ENCODE measurements around the gene SGIP1. TPM values are rescaled to one million over a fixed set of nuclear protein-coding genes. Genes with fewer than 3 reads are reported as not detected.

SGIP1 gene
- total RNA-seq, 1 experiment from 2014 or later: 1.6 TPM

- H3K9me3 ChIP-seq (ENCODE audit: low read depth, low read length, poor library complexity, severe bottlenecking): no peaks in the 10 kb centered on the region
- TF ChIP-seq EZH2 (IDR thresholded peaks at IDR 0.05; ENCODE audit: borderline replicate concordance, low read depth, low read length, poor library complexity, severe bottlenecking): no peak
- TF ChIP-seq CTCF (conservative IDR thresholded peaks at IDR 0.05; ENCODE audit: low read depth, low read length): no peak
- no TSS peak for BruUV-seq (replicated peaks)
- H3K27me3 ChIP-seq (replicated peaks; ENCODE audit: insufficient read depth, low read depth, low read length, poor library complexity): no peaks in the 10 kb centered on the region
- H3K4me1 ChIP-seq (ENCODE audit: insufficient read depth, low read length, poor library complexity, severe bottlenecking): peaks cover 3% of the 10 kb centered on the region
- DNase-seq (ENCODE audit: low spot score): no peak
- H3K4me3 ChIP-seq (ENCODE audit: low read depth, low read length, poor library complexity, severe bottlenecking): no peak overlapping the region
- intact Hi-C loops (cut with micrococcal nuclease; ENCODE audit: unreplicated experiment): no loop called here
- POLR2A ChIA-PET (ENCODE audit: low non-redundant PET): no interaction called here
- CTCF ChIA-PET: no interaction called here
- H3K27ac ChIP-seq (ENCODE audit: low read depth, low read length, poor library complexity, severe bottlenecking): no peak overlapping the region
- no peaks in the 10 kb centered on the region for H3K36me3 ChIP-seq (ENCODE audit: insufficient read depth, low read length, poor library complexity, severe bottlenecking)
Observed at GRCh38 chr1:66497910-66498309, 36.0 kb upstream of the SGIP1 start.

GRCh38 chr1:66500301-66500700 lies 33.7 kb upstream of the SGIP1 start:
- Histone ChIP-seq H3K27me3 (replicated peaks; ENCODE audit: insufficient read depth, low read depth, low read length, poor library complexity) (no peaks in the 10 kb centered on the region), H3K27ac (ENCODE audit: low read depth, low read length, poor library complexity, severe bottlenecking) (no peak overlapping the region), H3K4me3 (ENCODE audit: low read depth, low read length, poor library complexity, severe bottlenecking) (no peak overlapping the region), H3K9me3 (ENCODE audit: low read depth, low read length, poor library complexity, severe bottlenecking) (no peaks in the 10 kb centered on the region), H3K4me1 (ENCODE audit: insufficient read depth, low read length, poor library complexity, severe bottlenecking) (peaks cover 3% of the 10 kb centered on the region), H3K36me3 (ENCODE audit: insufficient read depth, low read length, poor library complexity, severe bottlenecking) (no peaks in the 10 kb centered on the region)
- ChIA-PET CTCF (no interaction called here), POLR2A (ENCODE audit: low non-redundant PET) (no interaction called here)
- no peak for TF ChIP-seq CTCF (conservative IDR thresholded peaks at IDR 0.05; ENCODE audit: low read depth, low read length)
- TF ChIP-seq EZH2 (IDR thresholded peaks at IDR 0.05; ENCODE audit: borderline replicate concordance, low read depth, low read length, poor library complexity, severe bottlenecking): no peak
- no TSS peak for BruUV-seq (replicated peaks)
- DNase-seq (ENCODE audit: low spot score): no peak
- intact Hi-C loops (cut with micrococcal nuclease; ENCODE audit: unreplicated experiment): loop anchor here (5.0 kb wide), 2 partner anchors 48 to 543 kb away; no protein-coding TSS in a partner anchor

GRCh38 chr1:66502086-66502485 lies 31.9 kb upstream of the SGIP1 start:
- BruUV-seq (replicated peaks): no TSS peak
- H3K36me3 ChIP-seq (ENCODE audit: insufficient read depth, low read length, poor library complexity, severe bottlenecking): no peaks in the 10 kb centered on the region
- no peak overlapping the region for H3K27ac ChIP-seq (ENCODE audit: low read depth, low read length, poor library complexity, severe bottlenecking)
- intact Hi-C loops (cut with micrococcal nuclease; ENCODE audit: unreplicated experiment): loop anchor here (5.0 kb wide), 2 partner anchors 50 to 545 kb away; no protein-coding TSS in a partner anchor
- no peak overlapping the region for H3K4me3 ChIP-seq (ENCODE audit: low read depth, low read length, poor library complexity, severe bottlenecking)
- DNase-seq (ENCODE audit: low spot score): no peak
- TF ChIP-seq EZH2 (IDR thresholded peaks at IDR 0.05; ENCODE audit: borderline replicate concordance, low read depth, low read length, poor library complexity, severe bottlenecking): no peak
- no peak for TF ChIP-seq CTCF (conservative IDR thresholded peaks at IDR 0.05; ENCODE audit: low read depth, low read length)
- ChIA-PET CTCF (no interaction called here), POLR2A (ENCODE audit: low non-redundant PET) (no interaction called here)
- H3K27me3 ChIP-seq (replicated peaks; ENCODE audit: insufficient read depth, low read depth, low read length, poor library complexity): no peaks in the 10 kb centered on the region
- no peaks in the 10 kb centered on the region for H3K9me3 ChIP-seq (ENCODE audit: low read depth, low read length, poor library complexity, severe bottlenecking)
- H3K4me1 ChIP-seq (ENCODE audit: insufficient read depth, low read length, poor library complexity, severe bottlenecking): peaks cover 10% of the 10 kb centered on the region
